HepG2 (cell line): ENCODE measurements around the gene ELMO2. TPM values are rescaled to one million over a fixed set of nuclear protein-coding genes. Genes with fewer than 3 reads are reported as not detected.

Experiments
- ATAC-seq: fragments of 200-7000 bp; cut with Tn5 transposase; 3 replicates; pipeline ENCODE4 v1.9.1; 2020; ENCODE audit warnings: mild to moderate bottlenecking, moderate library complexity
- BruUV-seq: library from RNA; stranded (reverse); fragments of 400-500 nt; replicated peaks from 2 replicates; lab custom pipeline; 2021; lab: Mats Ljungman, UMichigan
- CTCF ChIA-PET: fragments of 300-600 bp; formaldehyde crosslinking; extraction: SDS; loops from one replicate; lab custom pipeline; 2021; ENCODE audit warnings: low total read pairs, inconsistent platforms, low intra/inter-chr PET ratio; lab: Yijun Ruan, JAX
- POLR2A ChIA-PET: fragments of 350-600 bp; sonication (Branson Sonifier 250); formaldehyde crosslinking; loops from one replicate; lab custom pipeline; 2020; ENCODE audit warnings: antibody characterized with exemption, inconsistent platforms; lab: Yijun Ruan, JAX
- DNase-seq: peaks from one replicate; pipeline ENCODE4 v3.0.0-alpha.2; 2015; ENCODE audit warnings: low spot score
- FAIRE-seq: peaks from 3 replicates; lab custom pipeline; 2011; peaks lifted over from hg19 to GRCh38; lab: Jason Lieb, UNC
- H2AFZ ChIP-seq: one replicate; pipeline ENCODE4 v1.6.1; 2011; ENCODE audit warnings: low read length, inconsistent platforms
- H3K27ac ChIP-seq: fragments of 300-600 bp; 3 replicates; pipeline ENCODE4 v1.8.0; 2011; ENCODE audit warnings: mixed run types, mild to moderate bottlenecking, mixed read lengths, low read length, inconsistent platforms; ENCODE audit not compliant: insufficient read depth; ENCODE audit errors: extremely low read length
- H3K27me3 ChIP-seq, 2 experiments: fragments of 200-600 bp in 1 of 2; 2 replicates in 1 of 2; 3 replicates in 1 of 2; pipeline versions ENCODE4 v1.6.0 to v1.8.0; 2011; ENCODE audit warnings: low read length in 2 of 2, mild to moderate bottlenecking in 2 of 2, moderate library complexity in 2 of 2, inconsistent platforms in 1 of 2; ENCODE audit not compliant: insufficient read depth in 2 of 2, control insufficient read depth in 1 of 2
- H3K36me3 ChIP-seq, 2 experiments: fragments of 200-600 bp in 1 of 2; replicated peaks in 1 of 2; 2 replicates in 1 of 2; 3 replicates in 1 of 2; pipeline versions ENCODE4 v1.5.1 to v1.8.0; 2011; ENCODE audit warnings: low read length in 2 of 2, inconsistent platforms in 1 of 2; ENCODE audit not compliant: insufficient read depth in 2 of 2, control insufficient read depth in 1 of 2
- H3K4me1 ChIP-seq: 2 replicates; pipeline ENCODE4 v1.5.1; 2012; ENCODE audit warnings: low read length, inconsistent platforms; ENCODE audit not compliant: insufficient read depth
- H3K4me2 ChIP-seq: 2 replicates; pipeline ENCODE4 v1.6.0; 2011; ENCODE audit warnings: low read depth, low read length, inconsistent platforms
- H3K4me3 ChIP-seq, 3 experiments: fragments of 200-600 bp in 1 of 3; sonication (generic), shearing (Covaris generic) in 1 of 3; replicated peaks in 1 of 3; 2 replicates each; pipeline ENCODE4 v1.5.1; 2011 to 2016; ENCODE audit warnings: low read length in 3 of 3, inconsistent platforms in 2 of 3, low read depth in 2 of 3, mild to moderate bottlenecking in 2 of 3, control low read depth in 1 of 3, mixed read lengths in 1 of 3; ENCODE audit not compliant: insufficient read depth in 1 of 3
- H3K79me2 ChIP-seq: one replicate; pipeline ENCODE4 v1.6.1; 2011; ENCODE audit warnings: low read length, inconsistent platforms; ENCODE audit not compliant: insufficient read depth
- H3K9ac ChIP-seq: 2 replicates; pipeline ENCODE4 v1.6.0; 2011; ENCODE audit warnings: mild to moderate bottlenecking, low read depth, low read length, inconsistent platforms; ENCODE audit not compliant: insufficient read depth
- H3K9me3 ChIP-seq: 2 replicates; pipeline ENCODE4 v1.5.1; 2012; ENCODE audit warnings: mild to moderate bottlenecking, low read length
- H4K20me1 ChIP-seq: 2 replicates; pipeline ENCODE4 v1.6.0; 2011; ENCODE audit warnings: inconsistent platforms, mild to moderate bottlenecking, low read length, moderate library complexity; ENCODE audit not compliant: insufficient read depth
- FLYWCH1 ChIP-seq: sonication (generic); formaldehyde crosslinking; IDR thresholded peaks from 2 replicates; pipeline ENCODE4 v1.8.1; 2023; ENCODE audit warnings: mild to moderate bottlenecking, missing genetic modification reagents
- GATA4 ChIP-seq: sonication (generic); IDR thresholded peaks from 2 replicates; pipeline ENCODE4 v1.6.1; 2016; ENCODE audit warnings: antibody characterized with exemption, low read depth, borderline replicate concordance
- HNF4G ChIP-seq, 2 experiments: sonication (generic) in 1 of 2; formaldehyde crosslinking in 1 of 2; IDR thresholded peaks; 2 replicates each; pipeline versions ENCODE4 v1.4.0 to v1.6.1; 2011 to 2020; ENCODE audit warnings: borderline replicate concordance in 2 of 2, low read depth in 2 of 2, mild to moderate bottlenecking in 2 of 2, low read length in 1 of 2, missing genetic modification reagents in 1 of 2, moderate library complexity in 1 of 2
- NFE2 ChIP-seq: sonication (generic); formaldehyde crosslinking; IDR thresholded peaks from 2 replicates; pipeline ENCODE4 v1.4.0; 2020; ENCODE audit warnings: missing genetic modification reagents
- ZMYM3 ChIP-seq: sonication (generic); formaldehyde crosslinking; IDR thresholded peaks from 2 replicates; pipeline ENCODE4 v1.5.1; 2020; ENCODE audit warnings: mild to moderate bottlenecking, missing genetic modification reagents
- ZNF101 ChIP-seq: sonication (generic); formaldehyde crosslinking; IDR thresholded peaks from 2 replicates; pipeline ENCODE4 v1.4.0; 2020; ENCODE audit warnings: mild to moderate bottlenecking, low read depth, missing genetic modification reagents, borderline replicate concordance
- ZNF761 ChIP-seq: sonication (generic); formaldehyde crosslinking; conservative IDR thresholded peaks from 2 replicates; pipeline ENCODE4 v1.4.0; 2020; ENCODE audit warnings: mild to moderate bottlenecking, missing genetic modification reagents
- ZNF768 ChIP-seq: sonication (generic); formaldehyde crosslinking; IDR thresholded peaks from 2 replicates; pipeline ENCODE4 v1.4.0; 2020; ENCODE audit warnings: missing genetic modification reagents
- WGBS: methylation state at CpG from one replicate; pipeline ENCODE4 v1.1.6; 2017; ENCODE audit warnings: low lambda C conversion rate; 5-methylcytosine and 5-hydroxymethylcytosine counted together
- in situ Hi-C: cut with HindIII; loops from 2 replicates; pipeline ENCODE4 v1.10.0; 2017; ENCODE audit warnings: low pct_unique_long_range_greater_than_20kb; ENCODE audit not compliant: extremely low pct_ligation_motif_present
- intact Hi-C: fragments of 100-400 bp; cut with micrococcal nuclease; formaldehyde crosslinking; loops from one replicate; pipeline ENCODE4 v1.10.0; 2022; ENCODE audit not compliant: unreplicated experiment
- polyA plus RNA-seq, 8 experiments: library from polyadenylated mRNA; depleted of rRNA in 3 of 8; stranded (reverse) in 7 of 8; unstranded in 1 of 8; fragments of >200 nt; fragmentation: Illumina TruSeq in 4 of 8; extraction: Trizol in 4 of 8; gene quantifications; 2 replicates each; pipeline versions ENCODE4 v1.2.1 to v1.2.3, GENCODE V29; 2011 to 2016; ENCODE audit warnings: low read depth in 4 of 8, missing spikeins in 1 of 8, mixed read lengths in 1 of 8; ENCODE audit not compliant: insufficient read depth in 1 of 8
- total RNA-seq, 5 experiments: library from RNA; depleted of rRNA; stranded (reverse); fragments of >200 nt; fragmentation: Illumina TruSeq; extraction: Trizol; gene quantifications; 2 replicates each; pipeline ENCODE4 v1.2.3, GENCODE V29; 2016; ENCODE audit warnings: low read depth in 1 of 5
- TF ChIP-seq, protein P1 (sequence below): sonication (generic); formaldehyde crosslinking; conservative IDR thresholded peaks from 2 replicates; pipeline ENCODE4 v1.4.0; 2020; ENCODE audit warnings: missing genetic modification reagents

Gene ELMO2
- total and polyA plus RNA-seq, 2 of the 13 experiments (the other 11 are each of a cell fraction or from before 2014, with no cell fraction given): 30.6 to 35.7 TPM

GRCh38 chr20:46333161-46333991 lies 73.0 kb downstream of the ELMO2 start:
- H3K9ac ChIP-seq: no peak overlapping the region
- no peak overlapping the region for H3K4me3 ChIP-seq
- FAIRE-seq (no peak), ATAC-seq (no peak), DNase-seq (no peak)
- H3K4me2 ChIP-seq: 0 out of 2 replicates have a peak overlapping the region, but pooled peaks have one; percentile 0
- TF ChIP-seq ZNF768 (peak; percentile 56; the same call in 1 of the 2 replicates), GATA4 (no peak), FLYWCH1 (CRISPR knock-in tag) (no peak), HNF4G (IDR thresholded peaks at IDR 0.05; ENCODE audit: borderline replicate concordance, low read depth, low read length) (0 out of 2 replicates have a peak, but pooled peaks have one; percentile 17), HNF4G (CRISPR knock-in tag; IDR thresholded peaks at IDR 0.05; ENCODE audit: borderline replicate concordance, low read depth) (no peak), ZNF101 (CRISPR knock-in tag) (no peak), ZNF761 (CRISPR knock-in tag) (no peak), ZMYM3 (CRISPR knock-in tag) (peak; percentile 59; the same call in 1 of the 2 replicates), NFE2 (CRISPR knock-in tag) (no peak)
- TF ChIP-seq, protein P1, sequence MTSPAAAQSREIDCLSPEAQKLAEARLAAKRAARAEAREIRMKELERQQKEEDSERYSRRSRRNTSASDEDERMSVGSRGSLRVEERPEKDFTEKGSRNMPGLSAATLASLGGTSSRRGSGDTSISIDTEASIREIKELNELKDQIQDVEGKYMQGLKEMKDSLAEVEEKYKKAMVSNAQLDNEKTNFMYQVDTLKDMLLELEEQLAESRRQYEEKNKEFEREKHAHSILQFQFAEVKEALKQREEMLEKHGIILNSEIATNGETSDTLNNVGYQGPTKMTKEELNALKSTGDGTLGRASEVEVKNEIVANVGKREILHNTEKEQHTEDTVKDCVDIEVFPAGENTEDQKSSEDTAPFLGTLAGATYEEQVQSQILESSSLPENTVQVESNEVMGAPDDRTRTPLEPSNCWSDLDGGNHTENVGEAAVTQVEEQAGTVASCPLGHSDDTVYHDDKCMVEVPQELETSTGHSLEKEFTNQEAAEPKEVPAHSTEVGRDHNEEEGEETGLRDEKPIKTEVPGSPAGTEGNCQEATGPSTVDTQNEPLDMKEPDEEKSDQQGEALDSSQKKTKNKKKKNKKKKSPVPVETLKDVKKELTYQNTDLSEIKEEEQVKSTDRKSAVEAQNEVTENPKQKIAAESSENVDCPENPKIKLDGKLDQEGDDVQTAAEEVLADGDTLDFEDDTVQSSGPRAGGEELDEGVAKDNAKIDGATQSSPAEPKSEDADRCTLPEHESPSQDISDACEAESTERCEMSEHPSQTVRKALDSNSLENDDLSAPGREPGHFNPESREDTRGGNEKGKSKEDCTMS (CRISPR knock-in tag): no peak
- no peaks in the 10 kb centered on the region for H3K79me2 ChIP-seq
- peaks cover 3 to 36% of the 10 kb centered on the region in 2 experiments; a peak in 4 of 5 replicates for H3K27me3 ChIP-seq
- in situ Hi-C loops: no loop called here
- CTCF ChIA-PET: no interaction called here
- H3K36me3 ChIP-seq: no peaks in the 10 kb centered on the region
- intact Hi-C loops: no loop called here
- H3K9me3 ChIP-seq: no peaks in the 10 kb centered on the region
- no TSS peak for BruUV-seq
- H4K20me1 ChIP-seq: no peaks in the 10 kb centered on the region
- no peak overlapping the region for H3K27ac ChIP-seq
- H2AFZ ChIP-seq: no peak overlapping the region
- peaks cover 41% of the 10 kb centered on the region for H3K4me1 ChIP-seq
- WGBS: 19% methylated on average over 5 of the region's 8 CpGs
- POLR2A ChIA-PET: interaction anchor here (1.4 kb wide), 1 partner anchor 31 kb away, joined by 9 read pairs; no protein-coding TSS in a partner anchor
